ENCODE results near the gene SLC38A4. TPM values are rescaled to one million over a fixed set of nuclear protein-coding genes. Genes with fewer than 3 reads are reported as not detected.

The SLC38A4 gene
- polyA plus RNA-seq, 1 experiment = 7.4 TPM

DNA sequence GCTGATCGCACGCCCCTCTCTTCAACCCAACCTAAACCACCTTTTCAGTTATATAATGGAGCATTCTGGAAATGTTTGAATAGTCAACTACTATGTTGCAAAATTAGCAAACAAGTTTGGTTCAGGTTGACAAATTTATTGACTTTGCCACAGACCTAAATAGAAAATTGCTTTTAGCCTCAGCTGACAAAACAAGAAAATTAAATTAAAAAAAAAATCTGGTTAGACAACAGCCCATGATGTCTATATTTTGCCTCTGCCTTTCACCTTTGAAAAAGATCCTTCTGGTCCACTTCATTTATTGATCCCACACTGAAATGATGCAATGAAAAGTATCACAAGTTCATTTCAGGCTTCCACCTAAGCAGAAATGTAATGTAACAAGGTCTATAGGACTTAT is 17.5 kb downstream of the SLC38A4 start:
- CTCF ChIA-PET = interaction anchor here (0.7 kb wide), 1 partner anchor 36 kb away, joined by 3 read pairs; no protein-coding TSS in a partner anchor
- DNase-seq (ENCODE audit: low read depth) = no peak
- POLR2A ChIA-PET = no interaction called here
- TF ChIP-seq, protein P1, sequence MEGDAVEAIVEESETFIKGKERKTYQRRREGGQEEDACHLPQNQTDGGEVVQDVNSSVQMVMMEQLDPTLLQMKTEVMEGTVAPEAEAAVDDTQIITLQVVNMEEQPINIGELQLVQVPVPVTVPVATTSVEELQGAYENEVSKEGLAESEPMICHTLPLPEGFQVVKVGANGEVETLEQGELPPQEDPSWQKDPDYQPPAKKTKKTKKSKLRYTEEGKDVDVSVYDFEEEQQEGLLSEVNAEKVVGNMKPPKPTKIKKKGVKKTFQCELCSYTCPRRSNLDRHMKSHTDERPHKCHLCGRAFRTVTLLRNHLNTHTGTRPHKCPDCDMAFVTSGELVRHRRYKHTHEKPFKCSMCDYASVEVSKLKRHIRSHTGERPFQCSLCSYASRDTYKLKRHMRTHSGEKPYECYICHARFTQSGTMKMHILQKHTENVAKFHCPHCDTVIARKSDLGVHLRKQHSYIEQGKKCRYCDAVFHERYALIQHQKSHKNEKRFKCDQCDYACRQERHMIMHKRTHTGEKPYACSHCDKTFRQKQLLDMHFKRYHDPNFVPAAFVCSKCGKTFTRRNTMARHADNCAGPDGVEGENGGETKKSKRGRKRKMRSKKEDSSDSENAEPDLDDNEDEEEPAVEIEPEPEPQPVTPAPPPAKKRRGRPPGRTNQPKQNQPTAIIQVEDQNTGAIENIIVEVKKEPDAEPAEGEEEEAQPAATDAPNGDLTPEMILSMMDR (IDR thresholded peaks at IDR 0.05; ENCODE audit: insufficient read depth, low read depth, low read length) = no peak
- Histone ChIP-seq H3K36me3 (ENCODE audit: control insufficient read depth, insufficient read depth, low read length) (no peaks in the 10 kb centered on the region), H3K27me3 (ENCODE audit: control insufficient read depth, insufficient read depth, low read length) (no peaks in the 10 kb centered on the region), H3K4me3 (ENCODE audit: low read depth, low read length) (no peak overlapping the region)

DNA sequence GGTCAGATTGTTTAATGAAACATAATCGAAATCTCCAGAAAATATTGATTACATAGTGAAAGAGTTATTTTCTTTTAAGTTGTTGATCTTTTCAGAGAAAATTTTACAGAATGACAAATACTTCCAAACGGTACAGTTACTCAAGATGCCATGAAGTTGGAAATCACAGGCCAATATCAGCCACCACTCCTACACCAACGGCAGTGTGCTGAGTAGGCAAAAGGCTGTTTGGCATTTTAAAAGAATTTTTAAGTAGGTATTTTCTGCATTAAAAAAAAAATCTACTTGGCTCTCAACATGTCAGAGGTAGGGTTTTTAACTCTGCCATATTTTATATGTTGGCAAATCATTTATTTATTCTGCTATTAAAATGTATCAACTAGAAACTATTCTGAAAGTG is 21.7 kb downstream of the SLC38A4 start:
- TF ChIP-seq, protein P1 (IDR thresholded peaks at IDR 0.05; ENCODE audit: insufficient read depth, low read depth, low read length) = no peak
- Histone ChIP-seq H3K27me3 (ENCODE audit: control insufficient read depth, insufficient read depth, low read length) (no peaks in the 10 kb centered on the region), H3K36me3 (ENCODE audit: control insufficient read depth, insufficient read depth, low read length) (no peaks in the 10 kb centered on the region), H3K4me3 (ENCODE audit: low read depth, low read length) (no peak overlapping the region)
- no peak for DNase-seq (ENCODE audit: low read depth)
- ChIA-PET CTCF (no interaction called here), POLR2A (no interaction called here)

DNA sequence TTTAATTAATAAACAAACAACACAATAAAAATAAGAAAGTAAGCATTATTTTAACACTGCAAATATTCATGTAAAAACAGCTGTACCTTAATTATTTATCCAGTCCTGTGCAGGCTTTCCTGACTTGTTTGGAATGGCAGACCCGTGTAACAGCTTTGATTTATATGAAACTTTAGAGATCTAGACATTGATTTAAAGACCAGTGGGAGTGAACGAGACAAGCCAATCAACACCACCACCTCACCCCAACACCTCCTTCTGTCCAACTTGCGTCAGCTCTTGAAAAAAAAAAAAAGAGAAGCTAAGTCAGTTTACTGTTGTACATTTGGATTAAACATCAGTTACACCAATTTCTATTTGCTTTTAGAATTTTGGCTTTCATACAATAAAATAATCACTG is 22.3 kb downstream of the SLC38A4 start:
- Histone ChIP-seq H3K36me3 (ENCODE audit: control insufficient read depth, insufficient read depth, low read length) (no peaks in the 10 kb centered on the region), H3K27me3 (ENCODE audit: control insufficient read depth, insufficient read depth, low read length) (no peaks in the 10 kb centered on the region), H3K4me3 (ENCODE audit: low read depth, low read length) (no peak overlapping the region)
- POLR2A ChIA-PET = no interaction called here
- DNase-seq (ENCODE audit: low read depth) = no peak
- CTCF ChIA-PET = no interaction called here
- TF ChIP-seq, protein P1 (IDR thresholded peaks at IDR 0.05; ENCODE audit: insufficient read depth, low read depth, low read length) = no peak

DNA sequence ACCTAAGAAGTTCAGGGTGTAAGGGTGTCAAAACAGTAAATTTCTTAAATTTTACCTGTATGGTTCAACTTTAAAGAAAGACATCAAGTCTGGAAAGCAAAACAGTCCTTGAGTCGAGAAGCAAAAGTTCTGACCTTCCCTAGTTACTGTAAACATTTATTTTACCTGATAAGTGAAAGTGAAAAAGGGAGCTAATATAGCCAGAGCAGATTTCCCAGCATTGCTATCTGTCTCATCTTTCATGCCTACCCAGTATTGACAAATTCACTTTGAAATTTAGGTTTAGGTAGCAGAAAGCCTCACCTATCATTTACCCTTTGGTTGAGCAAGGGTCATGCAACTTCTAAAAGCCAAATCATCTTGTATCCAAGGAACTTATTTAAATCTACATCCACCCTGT is 24.5 kb downstream of the SLC38A4 start:
- no peak overlapping the region for H3K4me3 ChIP-seq (ENCODE audit: low read depth, low read length)
- POLR2A ChIA-PET = no interaction called here
- no peaks in the 10 kb centered on the region for H3K27me3 ChIP-seq (ENCODE audit: control insufficient read depth, insufficient read depth, low read length)
- DNase-seq (ENCODE audit: low read depth) = no peak
- no peaks in the 10 kb centered on the region for H3K36me3 ChIP-seq (ENCODE audit: control insufficient read depth, insufficient read depth, low read length)
- TF ChIP-seq, protein P1 (IDR thresholded peaks at IDR 0.05; ENCODE audit: insufficient read depth, low read depth, low read length) = no peak
- CTCF ChIA-PET = interaction anchor here (1.1 kb wide), 1 partner anchor 118 kb away, joined by 4 read pairs; no protein-coding TSS in a partner anchor

DNA sequence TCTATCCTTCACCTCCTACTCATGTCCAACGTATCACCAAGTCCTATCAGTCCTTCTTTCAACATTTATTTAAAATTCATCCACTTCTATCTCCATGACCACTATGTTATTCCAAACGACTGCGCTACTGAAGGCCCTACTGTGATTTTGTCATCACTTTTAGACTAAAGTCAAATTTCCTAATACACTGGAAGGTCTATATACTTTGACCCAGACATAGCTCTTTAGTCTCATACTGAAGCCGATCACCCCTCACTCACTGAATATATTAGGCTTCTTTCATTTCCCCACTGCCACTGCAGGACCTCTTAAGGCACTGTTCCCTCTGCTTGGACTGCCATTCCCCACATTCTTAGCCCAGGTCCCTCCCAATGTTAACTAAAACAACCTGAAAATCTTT is 25.6 kb downstream of the SLC38A4 start:
- Histone ChIP-seq H3K36me3 (ENCODE audit: control insufficient read depth, insufficient read depth, low read length) (no peaks in the 10 kb centered on the region), H3K27me3 (ENCODE audit: control insufficient read depth, insufficient read depth, low read length) (no peaks in the 10 kb centered on the region), H3K4me3 (ENCODE audit: low read depth, low read length) (no peak overlapping the region)
- DNase-seq (ENCODE audit: low read depth) = no peak
- ChIA-PET CTCF (interaction anchor here (1.3 kb wide), 1 partner anchor 11 kb away, joined by 4 read pairs; no protein-coding TSS in a partner anchor), POLR2A (no interaction called here)
- TF ChIP-seq, protein P1 (IDR thresholded peaks at IDR 0.05; ENCODE audit: insufficient read depth, low read depth, low read length) = no peak
